GM10847 (cell line): ENCODE measurements around the gene LNX1.

ENCODE experiments used
- POLR2A ChIP-seq: IDR thresholded peaks from 2 replicates; pipeline ENCODE4 v1.6.1; 2011; ENCODE audit not compliant: insufficient read length; ENCODE audit errors: extremely low read depth

LNX1 gene

GRCh38 chr4:53484911-53485657, 106.2 kb downstream of the LNX1 start:
- no peak for TF ChIP-seq POLR2A

GRCh38 chr4:53483250-53483649, 108.0 kb downstream of the LNX1 start:
- TF ChIP-seq POLR2A, result no peak

GRCh38 chr4:53481586-53481985, 109.7 kb downstream of the LNX1 start:
- no peak for TF ChIP-seq POLR2A

- no peak for TF ChIP-seq POLR2A
Measured at GRCh38 chr4:53480909-53481308, 110.4 kb downstream of the LNX1 start.

GRCh38 chr4:53479736-53480525, 111.4 kb downstream of the LNX1 start:
- TF ChIP-seq POLR2A, result no peak

GRCh38 chr4:53478671-53479456, 112.4 kb downstream of the LNX1 start:
- no peak for TF ChIP-seq POLR2A

- TF ChIP-seq POLR2A, result no peak
Measured at GRCh38 chr4:53477636-53478035, 113.7 kb downstream of the LNX1 start.

- TF ChIP-seq POLR2A, result no peak
Measured at GRCh38 chr4:53477038-53477565, 114.2 kb downstream of the LNX1 start.

GRCh38 chr4:53476232-53477037, 114.9 kb downstream of the LNX1 start:
- TF ChIP-seq POLR2A, result no peak

GRCh38 chr4:53465891-53466290, 125.4 kb downstream of the LNX1 start:
- no peak for TF ChIP-seq POLR2A

GRCh38 chr4:53465281-53465680, 126.0 kb downstream of the LNX1 start:
- TF ChIP-seq POLR2A, result no peak

GRCh38 chr4:53463340-53463739, 127.9 kb downstream of the LNX1 start:
- no peak for TF ChIP-seq POLR2A

GRCh38 chr4:53461244-53461643, 130.0 kb downstream of the LNX1 start:
- TF ChIP-seq POLR2A, result no peak

GRCh38 chr4:53459548-53459947, 131.7 kb downstream of the LNX1 start:
- TF ChIP-seq POLR2A, result no peak

- TF ChIP-seq POLR2A, result no peak
Measured at GRCh38 chr4:53456178-53456577, 135.1 kb downstream of the LNX1 start.
